Pancreas (tissue), 10 donors: ENCODE measurements around the gene CXADR. TPM values are rescaled to one million over a fixed set of nuclear protein-coding genes. Genes with fewer than 3 reads are reported as not detected.

Source experiments
- ATAC-seq, 4 donors: fragments of 200-7000 bp; cut with Tn5 transposase; one replicate each; pipeline versions ENCODE4 v1.8.0 to v1.9.1; 2020; ENCODE audit warnings: mild to moderate bottlenecking in 4 of 4, moderate library complexity in 4 of 4
- DNase-seq, 6 donors: peaks; one replicate each; pipeline ENCODE4 v3.0.0-alpha.2; 2020
- FAIRE-seq: peaks from 2 replicates; lab custom pipeline; 2012; peaks lifted over from hg19 to GRCh38; lab: Jason Lieb, UNC
- H3K27ac ChIP-seq, 4 donors: fragments of 200-600 bp; sonication (generic); 1 replicate in 3 of 4; 2 replicates in 1 of 4; pipeline versions ENCODE4 v1.5.0 to v1.8.0; 2020
- H3K27me3 ChIP-seq, 4 donors: fragments of 200-600 bp; one replicate each; pipeline ENCODE4 v1.8.0; 2021
- H3K36me3 ChIP-seq, 3 donors: fragments of 200-600 bp; sonication (generic) in 1 of 3; one replicate each; pipeline versions ENCODE4 v1.5.0 to v1.8.0; 2020 to 2021
- H3K4me1 ChIP-seq, 3 donors: fragments of 200-600 bp; one replicate each; pipeline ENCODE4 v1.8.0; 2021
- H3K4me3 ChIP-seq, 4 donors: fragments of 200-600 bp; sonication (generic) in 2 of 4; one replicate each; pipeline versions ENCODE4 v1.5.0 to v1.8.0; 2020 to 2021
- H3K9me3 ChIP-seq, 4 donors: fragments of 200-600 bp; one replicate each; pipeline ENCODE4 v1.8.0; 2021
- WGBS, 2 donors: extraction: QIAGEN DNeasy Blood & Tissue Kit; methylation state at CpG; one replicate each; pipeline ENCODE4 v1.1.7; 2013; 5-methylcytosine and 5-hydroxymethylcytosine counted together
- intact Hi-C, 3 donors: fragments of 100-400 bp; cut with DNase I; formaldehyde crosslinking; loops; one replicate each; pipeline versions ENCODE4 v1.11.1 to v1.14.2; 2022
- polyA plus RNA-seq, 2 donors: library from polyadenylated mRNA; stranded (reverse); fragments of 200-250 nt; gene quantifications; one replicate each; pipeline ENCODE4 v1.2.3, GENCODE V29; 2013
- total RNA-seq, 6 donors: library from RNA; stranded (reverse); fragmentation: NEBNext Ultra II Directional in 4 of 6; extraction: Animal tissue kit (Norgen Biotek cat#: 25700) in 4 of 6; gene quantifications; one replicate each; pipeline versions ENCODE4 v1.2.1 to v1.2.4, GENCODE V29; 2021 to 2023
- TF ChIP-seq, protein P1 (sequence below), 4 donors: fragments of 200-600 bp; sonication (generic) in 3 of 4; IDR thresholded peaks; one replicate each; pipeline versions ENCODE4 v1.5.0 to v1.8.0; 2021; ENCODE audit warnings: antibody characterized with exemption in 4 of 4
- donor health status: healthy with polysubstance abuse.
- donor health status: DM: no; HTN: no; CAD: no; lungs with moderate emphysema.
- donor health status: DM: no; HTN: no; CAD: no.
- donor health status: control.
- donor health status: control.
- donor health status: Bipolar disorder and iron deficiency.
- donor health status: DM: yes; HTN: yes; CAD: no.
- donor health status: DM: no; HTN: no; CAD: no.
- donor health status: DM: no; HTN: no; CAD: no.
- donor health status: DM: yes; HTN: yes; CAD: no.

CXADR gene
- 10 to 100 TPM; 11.7 to 24.8 (median 16.4) TPM for total RNA-seq
- polyA plus RNA-seq: 1 to 10 TPM; 5.1 to 5.8 TPM

DNA sequence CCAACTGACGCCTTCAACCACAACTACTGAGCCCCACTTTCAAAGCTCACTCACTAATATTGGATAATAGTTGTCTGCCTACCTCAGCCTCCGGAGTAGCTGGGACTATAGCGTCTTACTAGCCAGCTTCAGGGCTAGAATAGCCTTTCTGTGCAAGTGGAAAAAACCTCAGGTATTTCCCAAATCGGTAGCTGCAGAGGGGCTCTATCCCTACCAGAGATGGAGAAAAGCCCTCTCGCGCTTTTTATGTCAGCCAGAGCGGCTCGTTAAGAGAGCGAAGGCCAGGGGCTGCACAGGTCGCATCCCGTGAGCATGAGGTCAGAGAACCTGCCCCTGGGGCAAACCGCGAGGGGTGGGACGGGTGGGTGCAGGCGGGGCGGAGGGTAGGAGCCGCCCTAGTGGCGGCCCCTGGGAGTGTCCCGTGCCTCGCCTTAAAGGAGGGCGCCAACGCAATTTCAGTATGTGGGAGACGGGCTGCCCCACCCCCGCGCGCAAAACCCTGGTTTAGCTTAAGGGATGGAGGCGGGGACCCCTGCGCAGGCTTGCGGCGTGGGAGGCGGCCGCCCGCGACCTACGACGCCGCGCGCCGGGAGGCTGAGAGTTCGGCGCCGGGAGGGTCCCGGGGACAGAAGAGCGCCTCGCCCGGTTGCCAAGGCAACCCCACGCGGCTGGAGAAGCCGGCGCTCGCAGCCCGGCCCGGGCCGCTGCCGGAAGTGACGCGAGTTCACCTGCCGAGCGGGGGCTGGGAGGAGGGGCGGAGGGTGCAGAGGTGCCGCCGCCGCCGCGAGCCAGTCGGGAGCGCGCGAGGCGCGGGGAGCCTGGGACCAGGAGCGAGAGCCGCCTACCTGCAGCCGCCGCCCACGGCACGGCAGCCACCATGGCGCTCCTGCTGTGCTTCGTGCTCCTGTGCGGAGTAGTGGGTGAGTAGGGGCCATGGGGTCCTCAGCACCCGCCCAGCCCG is at the start of gene CXADR:
Gene CXADR, plus strand, starts transcription at position 791 of the 961 bp plus-strand sequence. Its CDS starts 87 bp downstream, at position 878.
- no peak for FAIRE-seq
- H3K27me3 ChIP-seq: no peaks in the 10 kb centered on the region

DNA sequence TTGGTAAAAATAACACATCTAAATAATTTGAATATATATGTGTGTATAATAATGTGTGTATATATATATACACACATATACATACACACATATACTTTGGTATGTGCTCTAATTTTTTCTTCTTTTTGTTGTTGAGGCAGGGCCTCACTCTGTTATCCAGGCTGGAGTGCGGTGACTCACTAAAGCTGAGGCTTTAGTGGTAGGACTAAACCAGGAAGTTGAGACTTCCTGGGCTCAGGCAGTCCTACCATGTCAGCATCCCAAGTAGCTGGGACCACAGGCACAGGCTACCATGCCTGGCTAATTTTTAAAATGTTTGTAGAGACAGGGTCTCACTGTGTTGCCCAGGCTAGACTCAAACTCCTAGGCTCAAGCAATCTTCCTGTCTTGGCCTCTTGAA is 46.7 kb upstream of the CXADR start:
- no peaks in the 10 kb centered on the region for H3K27me3 ChIP-seq
- DNase-seq (no peak), FAIRE-seq (no peak), ATAC-seq (no peak)
- H3K36me3 ChIP-seq: no peaks in the 10 kb centered on the region
- intact Hi-C loops: no loop called here
- WGBS, 2 donors: 94 to 100% methylated on average over 1 of the region's 1 CpG
- H3K4me1 ChIP-seq: peaks cover 9 to 36% (median 34%) of the 10 kb centered on the region in 3 donors
- H3K4me3 ChIP-seq: no peak overlapping the region
- H3K27ac ChIP-seq: peak overlapping the region in 3 of 4 donors; percentile 56 to 89 (median 85)
- TF ChIP-seq, protein P1, sequence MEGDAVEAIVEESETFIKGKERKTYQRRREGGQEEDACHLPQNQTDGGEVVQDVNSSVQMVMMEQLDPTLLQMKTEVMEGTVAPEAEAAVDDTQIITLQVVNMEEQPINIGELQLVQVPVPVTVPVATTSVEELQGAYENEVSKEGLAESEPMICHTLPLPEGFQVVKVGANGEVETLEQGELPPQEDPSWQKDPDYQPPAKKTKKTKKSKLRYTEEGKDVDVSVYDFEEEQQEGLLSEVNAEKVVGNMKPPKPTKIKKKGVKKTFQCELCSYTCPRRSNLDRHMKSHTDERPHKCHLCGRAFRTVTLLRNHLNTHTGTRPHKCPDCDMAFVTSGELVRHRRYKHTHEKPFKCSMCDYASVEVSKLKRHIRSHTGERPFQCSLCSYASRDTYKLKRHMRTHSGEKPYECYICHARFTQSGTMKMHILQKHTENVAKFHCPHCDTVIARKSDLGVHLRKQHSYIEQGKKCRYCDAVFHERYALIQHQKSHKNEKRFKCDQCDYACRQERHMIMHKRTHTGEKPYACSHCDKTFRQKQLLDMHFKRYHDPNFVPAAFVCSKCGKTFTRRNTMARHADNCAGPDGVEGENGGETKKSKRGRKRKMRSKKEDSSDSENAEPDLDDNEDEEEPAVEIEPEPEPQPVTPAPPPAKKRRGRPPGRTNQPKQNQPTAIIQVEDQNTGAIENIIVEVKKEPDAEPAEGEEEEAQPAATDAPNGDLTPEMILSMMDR (IDR thresholded peaks at IDR 0.05): no peak
- H3K9me3 ChIP-seq: no peaks in the 10 kb centered on the region

More for the DNA sequence above, at the start of gene CXADR:
- ATAC-seq (peak; percentile 89 to 96 (median 94)), DNase-seq (peak; percentile 90 to 97 (median 95))
- Histone ChIP-seq H3K4me3 (peak within 1 kb of the TSS; percentile 67 to 87 (median 79)), H3K27ac (peak within 1 kb of the TSS; percentile 94 to 98 (median 96)), H3K9me3 (no peaks in the 10 kb centered on the region), H3K36me3 (no peaks in the 10 kb centered on the region), H3K4me1 (peaks cover 0 to 6% (median 0%) of the 10 kb centered on the region in 3 donors)
- 0 to 1% methylated on average over 75 to 83 of the region's 83 CpGs for WGBS, 2 donors
- TF ChIP-seq, protein P1 (IDR thresholded peaks at IDR 0.05): peak; percentile 50 to 55 (median 52)
- intact Hi-C loops: no loop called here

DNA sequence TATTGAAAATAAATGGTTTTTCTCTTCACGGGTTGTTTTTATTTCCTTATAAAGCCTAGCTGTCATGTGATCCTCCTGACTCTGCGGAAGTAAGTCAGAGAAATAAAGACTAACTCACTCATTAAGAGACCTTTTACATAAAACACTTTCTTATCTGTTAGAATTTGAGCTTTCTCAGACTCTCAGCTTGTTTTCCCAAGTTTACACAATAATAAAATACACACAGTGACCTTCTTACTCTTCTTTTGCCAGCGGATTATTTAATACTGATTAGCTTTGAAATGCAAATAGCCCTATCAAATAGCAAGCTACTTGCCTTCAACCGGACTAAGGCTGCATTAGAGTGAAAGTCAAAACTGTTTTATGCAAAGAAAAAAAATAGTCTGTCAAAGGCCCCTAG is 45.5 kb upstream of the CXADR start:
- H3K36me3 ChIP-seq: no peaks in the 10 kb centered on the region
- intact Hi-C loops: no loop called here
- no peaks in the 10 kb centered on the region for H3K9me3 ChIP-seq
- ATAC-seq (peak; percentile 61 to 72 (median 67)), DNase-seq (no peak), FAIRE-seq (no peak)
- 4 to 6% methylated on average over 4 of the region's 4 CpGs for WGBS, 2 donors
- TF ChIP-seq, protein P1 (IDR thresholded peaks at IDR 0.05): no peak
- peaks cover 0 to 37% (median 29%) of the 10 kb centered on the region in 3 donors for H3K4me1 ChIP-seq
- H3K27ac ChIP-seq: peak overlapping the region; percentile 43 to 89 (median 70)
- H3K27me3 ChIP-seq: no peaks in the 10 kb centered on the region
- peak overlapping the region in 1 of 4 donors; percentile 17 for H3K4me3 ChIP-seq

DNA sequence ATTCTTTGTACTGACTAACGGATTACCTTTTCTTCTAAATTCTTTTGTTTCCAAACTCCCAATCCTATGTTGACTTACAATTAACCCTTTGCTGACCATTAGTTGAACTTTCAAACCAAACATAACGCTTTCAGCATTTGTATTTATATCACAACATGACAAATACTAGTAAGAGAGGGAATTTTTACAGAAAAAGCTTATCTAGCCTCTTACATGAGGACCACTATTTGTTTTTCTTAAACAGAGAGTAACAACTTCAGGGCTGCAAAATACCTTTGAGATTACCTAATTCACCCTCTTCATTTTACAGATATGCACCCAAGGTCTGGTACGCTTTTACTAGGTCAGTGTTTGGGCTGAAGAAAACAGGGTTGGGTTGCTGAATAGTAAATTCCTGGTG is 45.0 kb upstream of the CXADR start:
- ATAC-seq: peak in 3 of 4 donors; percentile 27 to 49 (median 46)
- Histone ChIP-seq H3K4me1 (peaks cover 0 to 39% (median 32%) of the 10 kb centered on the region in 3 donors), H3K9me3 (no peaks in the 10 kb centered on the region), H3K27me3 (no peaks in the 10 kb centered on the region), H3K27ac (peak overlapping the region; percentile 43 to 89 (median 70)), H3K4me3 (no peak overlapping the region), H3K36me3 (no peaks in the 10 kb centered on the region)
- 10 to 12% methylated on average over 3 of the region's 3 CpGs for WGBS, 2 donors
- TF ChIP-seq, protein P1 (IDR thresholded peaks at IDR 0.05): no peak
- intact Hi-C loops: no loop called here
- no peak for FAIRE-seq
- no peak for DNase-seq
